ENCODE measurements around the gene MBTPS1.
A peak's percentile ranks its signal among the peaks of the same experiment; 100 is the strongest.

The MBTPS1 gene

GRCh38 chr16:84098939-84099338 is 17.8 kb downstream of the MBTPS1 start:
- no peak for DNase-seq (ENCODE audit: low read depth in 2 of 2)

- DNase-seq (ENCODE audit: low read depth in 2 of 2), result no peak
Observed at GRCh38 chr16:84096447-84097005, 20.2 kb downstream of the MBTPS1 start.

DNA sequence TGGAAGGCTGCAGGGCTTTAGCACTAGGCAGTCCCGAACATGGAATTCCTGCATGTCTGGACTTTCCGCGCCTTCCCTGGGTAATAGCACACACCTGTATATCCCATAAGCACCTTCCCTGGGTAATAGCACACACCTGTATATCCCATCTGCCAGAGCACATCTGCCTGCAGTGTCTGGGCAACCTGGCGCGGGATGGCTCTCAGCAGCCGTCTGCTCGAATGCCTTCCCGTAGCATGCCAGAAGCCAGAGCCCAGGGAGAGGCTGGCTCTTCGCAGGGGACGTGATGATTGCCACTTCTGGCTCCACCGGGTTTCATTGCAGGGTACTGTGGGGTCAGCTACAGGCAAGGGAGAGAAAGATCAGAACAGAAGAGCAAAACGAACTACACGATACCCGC is 21.3 kb downstream of the MBTPS1 start:
- no peak for DNase-seq (ENCODE audit: low read depth in 2 of 2)

DNA sequence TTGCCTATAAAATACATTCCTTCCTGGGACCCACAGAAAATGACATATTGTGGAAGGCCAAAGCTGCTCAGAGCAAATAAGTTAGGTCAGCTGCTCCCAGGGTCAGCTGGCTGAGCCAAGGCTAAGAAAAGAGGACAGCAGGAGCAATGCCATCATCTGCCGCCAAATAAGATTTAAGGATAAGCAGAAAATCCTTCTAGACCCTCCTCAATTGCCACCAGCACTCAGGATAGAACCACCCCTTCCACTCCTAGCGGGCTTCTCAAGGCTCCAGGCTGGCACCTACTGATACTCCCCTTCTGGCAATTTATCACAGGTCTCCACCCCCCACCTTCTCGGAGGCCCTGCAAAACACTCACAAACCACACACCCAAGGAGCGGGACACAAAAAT is 22.9 kb downstream of the MBTPS1 start:
- DNase-seq (ENCODE audit: low read depth in 2 of 2), result no peak

GRCh38 chr16:84093120-84093878 is 23.4 kb downstream of the MBTPS1 start:
- DNase-seq (ENCODE audit: low read depth in 2 of 2), result no peak

DNA sequence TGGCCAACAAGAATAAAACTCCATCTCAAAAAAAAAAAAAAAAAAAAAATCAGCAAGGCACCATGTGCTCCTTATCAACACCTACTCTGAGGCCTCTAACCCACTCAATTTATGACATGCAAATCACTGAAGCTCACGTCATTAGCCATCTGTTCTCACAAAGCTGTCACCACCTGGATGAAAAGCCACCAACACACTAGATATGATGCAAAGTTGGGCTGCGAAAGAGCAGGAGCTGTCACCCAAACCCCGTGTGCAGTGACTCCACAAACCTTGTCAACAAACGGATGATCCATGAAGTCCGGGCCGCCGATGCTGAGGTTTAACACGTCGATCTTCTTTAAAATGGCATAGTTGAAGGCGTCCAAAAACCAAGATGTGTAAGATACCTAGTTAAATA is 25.3 kb downstream of the MBTPS1 start:
- DNase-seq (ENCODE audit: low read depth in 2 of 2), result no peak

- no peak for DNase-seq (ENCODE audit: low read depth in 2 of 2)
Observed at GRCh38 chr16:84090211-84090610, 26.5 kb downstream of the MBTPS1 start.

- peak; percentile 5 for DNase-seq (ENCODE audit: low read depth in 2 of 2)
Observed at GRCh38 chr16:84088695-84089395, 27.9 kb downstream of the MBTPS1 start.

DNA sequence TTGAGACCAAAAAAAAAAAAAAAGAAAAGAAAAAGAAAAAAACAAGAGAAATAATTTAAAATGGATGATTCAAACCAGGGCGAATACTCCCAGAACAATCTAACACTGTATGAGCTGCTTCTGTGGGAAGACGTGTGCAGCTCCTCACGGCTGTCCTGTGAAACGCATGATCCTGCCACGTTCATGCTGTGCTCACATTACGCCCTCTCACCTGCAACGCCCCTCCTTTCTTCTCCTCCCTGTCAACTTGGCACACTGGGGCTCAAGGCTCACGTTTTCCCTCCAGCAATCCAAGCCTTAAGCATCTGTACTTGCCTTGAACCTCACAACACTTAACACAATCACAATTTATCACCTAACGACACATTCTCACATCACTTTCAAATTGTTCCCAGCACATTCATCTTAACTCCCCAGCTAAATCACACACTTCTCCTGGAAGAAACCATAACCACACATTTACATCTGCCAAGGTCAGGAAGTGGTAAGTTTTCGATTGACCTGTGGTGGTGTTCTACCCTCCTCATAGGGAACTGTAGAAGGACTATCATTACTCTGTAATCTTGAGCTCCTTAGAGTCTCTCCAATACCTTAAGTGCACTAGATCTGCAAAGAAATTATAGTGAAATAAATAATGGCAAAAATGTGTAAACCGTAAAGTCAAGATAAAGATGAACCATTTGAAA is 29.1 kb downstream of the MBTPS1 start:
- DNase-seq (ENCODE audit: low read depth in 2 of 2), result no peak

DNA sequence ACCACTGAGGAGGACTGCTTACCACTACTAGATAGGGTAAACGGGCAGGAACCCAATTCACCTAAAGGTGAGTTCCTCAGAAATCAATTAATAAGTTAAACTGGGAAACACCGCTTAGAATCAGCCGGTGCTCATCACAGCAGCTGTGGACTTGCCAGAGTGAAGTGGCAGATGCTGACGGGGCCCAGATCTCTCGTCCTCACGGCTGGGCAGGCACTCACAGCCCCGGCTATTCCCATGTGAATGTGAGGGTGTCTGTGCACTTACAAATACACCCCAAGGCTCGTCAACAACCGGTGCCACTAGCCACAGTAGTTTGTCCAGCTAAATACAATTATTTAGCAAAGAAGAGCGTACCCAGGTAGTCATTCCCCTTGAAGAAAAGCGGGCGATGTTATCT is 29.7 kb downstream of the MBTPS1 start:
- no peak for DNase-seq (ENCODE audit: low read depth in 2 of 2)

DNA sequence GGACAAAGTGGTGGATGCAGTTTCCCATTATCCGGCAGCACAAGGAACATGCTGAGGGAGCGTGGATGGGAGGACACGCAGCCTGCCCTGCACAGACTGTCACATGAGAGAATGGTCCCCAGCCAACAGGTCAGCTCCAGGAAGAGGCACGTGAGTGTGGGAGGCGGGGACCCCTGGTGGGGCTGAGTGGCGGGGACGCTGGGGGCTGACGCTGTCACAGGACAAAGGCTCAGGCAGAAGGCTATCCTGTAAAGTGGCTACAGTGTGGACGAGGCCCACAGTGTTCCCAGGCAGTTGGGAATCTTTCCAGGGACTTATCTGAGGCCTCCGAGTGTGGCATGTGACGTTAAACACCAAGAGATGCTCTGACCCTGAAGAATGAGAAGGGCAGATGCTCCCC is 30.4 kb downstream of the MBTPS1 start:
- no peak for DNase-seq (ENCODE audit: low read depth in 2 of 2)

GRCh38 chr16:84085773-84086172 is 31.0 kb downstream of the MBTPS1 start:
- no peak for DNase-seq (ENCODE audit: low read depth in 2 of 2)

DNA sequence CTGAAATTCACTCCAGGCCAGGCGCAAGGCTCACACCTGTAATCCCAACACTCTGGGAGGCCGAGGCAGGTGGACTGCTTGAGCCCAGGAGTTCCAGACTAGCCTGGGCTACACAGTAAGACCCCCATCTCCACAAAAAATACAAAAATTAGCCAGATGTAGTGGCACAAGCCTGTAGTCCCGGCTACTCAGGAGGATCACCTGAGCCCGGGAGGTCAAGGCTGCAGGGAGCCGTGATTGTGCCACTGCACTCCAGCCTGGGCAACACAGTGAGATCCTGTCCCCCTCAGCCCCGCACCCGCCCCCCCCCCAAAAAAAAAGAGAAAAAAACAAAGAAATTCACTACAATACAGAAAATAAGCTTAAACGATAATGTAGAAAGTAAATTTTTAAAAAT is 31.5 kb downstream of the MBTPS1 start:
- DNase-seq (ENCODE audit: low read depth in 2 of 2), result no peak

- peak; percentile 29 to 31 for DNase-seq (ENCODE audit: low read depth in 2 of 2)
Observed at GRCh38 chr16:84084570-84085270, 32.0 kb downstream of the MBTPS1 start.

DNA sequence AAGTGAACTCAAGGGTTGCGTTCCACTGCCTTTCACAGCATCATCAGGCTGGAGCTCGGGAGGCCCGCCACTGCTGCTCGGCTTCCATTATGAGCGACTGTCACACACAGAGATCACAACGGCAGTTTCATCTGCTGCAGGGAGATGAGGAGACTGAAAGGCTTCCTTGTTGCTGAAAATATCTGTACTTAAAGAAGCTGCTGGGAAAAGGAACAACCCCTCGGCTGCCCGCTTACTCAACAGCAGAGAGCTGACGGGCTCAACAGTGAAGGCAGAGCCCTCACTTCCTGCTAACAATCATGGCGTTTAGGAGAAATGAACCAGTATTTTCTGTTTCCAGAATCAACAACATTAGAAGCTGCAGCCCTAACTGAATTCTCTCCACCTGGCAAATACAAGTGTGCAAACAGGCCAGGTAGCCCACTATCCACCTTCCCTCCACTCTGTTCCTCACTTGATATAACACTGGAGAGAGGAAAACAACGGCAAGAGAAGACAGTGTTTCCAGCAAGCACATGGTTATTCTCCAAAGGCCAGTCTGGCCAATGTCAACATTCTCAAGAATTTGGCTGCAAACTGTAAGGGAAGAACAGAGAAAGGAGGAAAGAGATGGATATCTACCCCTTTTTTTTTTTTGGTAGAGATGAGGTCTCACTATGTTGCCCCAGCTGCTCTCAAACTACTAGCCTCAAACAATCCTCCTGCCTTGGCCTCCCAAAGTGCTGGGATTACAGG is 33.7 kb downstream of the MBTPS1 start:
- DNase-seq (ENCODE audit: low read depth in 2 of 2), result no peak

- no peak for DNase-seq (ENCODE audit: low read depth in 2 of 2)
Observed at GRCh38 chr16:84082110-84082509, 34.6 kb downstream of the MBTPS1 start.

- DNase-seq (ENCODE audit: low read depth in 2 of 2), result no peak
Observed at GRCh38 chr16:84081446-84081989, 35.2 kb downstream of the MBTPS1 start.

DNA sequence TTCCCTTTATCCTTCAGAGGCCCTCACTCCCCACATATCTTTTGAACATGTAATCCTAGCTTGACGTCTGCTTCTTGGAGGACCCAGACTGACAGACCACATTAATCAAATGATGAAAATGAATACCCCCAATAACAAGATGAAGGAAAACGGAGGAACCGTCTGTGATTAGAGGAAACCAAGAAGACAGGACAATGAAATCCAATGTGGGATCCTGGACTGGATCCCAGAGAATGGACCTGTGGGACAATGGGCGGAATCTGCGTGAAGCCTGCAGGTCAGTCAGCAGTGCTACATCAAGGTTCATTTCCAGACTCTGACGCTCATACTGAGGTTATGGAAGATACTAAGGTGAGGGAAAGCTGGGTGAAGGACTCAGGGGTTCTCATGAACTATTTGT is 35.9 kb downstream of the MBTPS1 start:
- DNase-seq (ENCODE audit: low read depth in 2 of 2), result no peak

DNA sequence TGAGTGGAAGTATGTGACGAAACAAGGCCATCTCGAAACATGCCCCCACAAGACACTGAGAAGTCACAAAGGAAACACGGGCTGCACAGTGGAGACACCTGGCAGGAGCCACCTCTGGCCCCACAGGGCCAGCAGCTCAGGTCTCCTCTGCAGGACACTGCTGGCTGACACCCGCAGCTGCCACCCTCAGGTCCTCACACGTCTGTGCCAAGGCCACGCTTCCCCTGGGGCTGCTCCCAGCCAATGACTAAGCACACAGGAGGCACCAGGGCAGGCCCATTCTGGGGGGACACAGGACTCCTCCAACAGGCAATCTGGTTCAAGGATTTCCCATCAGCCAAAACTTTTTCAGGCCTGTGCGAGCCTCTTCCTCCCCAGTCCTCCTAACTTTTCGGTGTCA is 36.4 kb downstream of the MBTPS1 start:
- no peak for DNase-seq (ENCODE audit: low read depth in 2 of 2)

GRCh38 chr16:84079664-84080063 is 37.1 kb downstream of the MBTPS1 start:
- DNase-seq (ENCODE audit: low read depth in 2 of 2), result no peak

- no peak for DNase-seq (ENCODE audit: low read depth in 2 of 2)
Observed at GRCh38 chr16:84075376-84075775, 41.4 kb downstream of the MBTPS1 start.

Measured in stimulated activated CD8-positive, alpha-beta memory T cell treated with anti-CD3 and anti-CD28 coated beads, Interleukin-7, amount 100 ng/mL, for 1 hour (primary cell).